ENCODE measurements around the gene SEPHS1. TPM values are rescaled to one million over a fixed set of nuclear protein-coding genes. Genes with fewer than 3 reads are reported as not detected.

SEPHS1 gene
- total and polyA plus RNA-seq, 2 of the 8 experiments (the other 6 are each of a cell fraction or from before 2014, with no cell fraction given), result 270 to 683 TPM

DNA sequence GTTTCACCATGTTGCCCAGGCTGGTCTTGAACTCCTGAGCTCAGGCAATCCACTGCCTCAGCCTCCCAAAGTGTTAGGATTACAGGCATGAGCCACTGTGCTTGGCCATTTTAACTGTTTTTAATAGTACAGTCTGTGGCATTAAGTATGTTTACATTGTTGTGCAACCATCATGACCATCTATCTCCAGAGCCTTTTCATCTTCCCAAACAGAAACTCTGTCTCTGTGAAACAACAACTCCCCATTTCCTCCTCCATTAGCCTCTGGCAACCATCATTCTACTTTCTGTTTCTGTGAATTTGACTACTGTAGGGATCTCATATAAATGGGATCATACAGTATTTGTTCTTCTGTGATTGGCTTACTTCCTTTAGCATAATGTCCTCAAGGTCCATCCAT, 48.3 kb upstream of the SEPHS1 start (continued):
- no peak for TF ChIP-seq NRF1 (IDR thresholded peaks at IDR 0.05; ENCODE audit: low read depth, low read length)
- TF ChIP-seq RAD21 (IDR thresholded peaks at IDR 0.05 in 1 of 2, conservative IDR thresholded peaks at IDR 0.05 in 1 of 2; ENCODE audit: low read depth in 2 of 2, low read length in 2 of 2), result no peak

Data from H1 (cell line).